Activated T-cell treated with anti-CD3 and anti-CD28 coated beads, Interleukin-2, amount 50 U/mL, for 24 hours (primary cell): ENCODE results near the gene COL25A1.
"Not testable (repeated sequence)": the region's sequence is repeated elsewhere in the genome, so short reads cannot be mapped to it uniquely, and the experiment has no call there.

ENCODE experiments used
- DNase-seq: peaks from one replicate; pipeline ENCODE4 v3.0.0-alpha.2; 2020
- H3K27ac Mint-ChIP-seq: 2 replicates; pipeline ENCODE4 v1.8.0; 2020; ENCODE audit warnings: mild to moderate bottlenecking, mixed read lengths
- H3K27me3 Mint-ChIP-seq: 2 replicates; pipeline ENCODE4 v1.8.0; 2020; ENCODE audit warnings: mixed read lengths
- H3K36me3 Mint-ChIP-seq: 2 replicates; pipeline ENCODE4 v1.8.0; 2020; ENCODE audit warnings: low read depth, mixed read lengths
- H3K4me1 Mint-ChIP-seq: 2 replicates; pipeline ENCODE4 v1.8.0; 2020; ENCODE audit warnings: low read depth, mixed read lengths
- H3K4me3 Mint-ChIP-seq: 2 replicates; pipeline ENCODE4 v1.8.0; 2020; ENCODE audit warnings: mild to moderate bottlenecking, moderate library complexity, mixed read lengths
- H3K9me3 Mint-ChIP-seq: 2 replicates; pipeline ENCODE4 v1.8.0; 2020; ENCODE audit warnings: mixed read lengths

COL25A1 gene

DNA sequence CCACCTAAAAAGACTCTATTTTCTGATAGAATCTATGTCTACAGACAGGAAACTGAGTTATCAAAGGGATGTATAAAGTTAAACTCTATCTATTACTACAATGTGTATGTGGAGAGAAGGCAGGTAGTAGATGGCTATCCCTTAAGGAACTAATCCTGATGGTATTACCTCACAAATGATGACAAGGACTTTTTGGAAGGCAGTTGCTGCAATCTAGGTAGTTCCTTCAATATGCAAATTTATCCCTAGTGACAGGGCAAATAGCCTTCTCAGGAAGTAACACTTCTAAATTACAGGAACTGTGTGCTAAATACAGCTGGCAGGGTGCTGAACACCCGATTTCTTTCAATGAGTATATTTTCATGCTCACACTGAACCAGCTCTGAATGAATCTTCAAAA is 177.4 kb downstream of the COL25A1 start:
- Mint-ChIP-seq H3K9me3 (no peaks in the 10 kb centered on the region), H3K4me1 (no peaks in the 10 kb centered on the region), H3K4me3 (no peak overlapping the region), H3K27me3 (peaks cover 4% of the 10 kb centered on the region), H3K27ac (no peak overlapping the region), H3K36me3 (no peaks in the 10 kb centered on the region)
- DNase-seq, result no peak

GRCh38 chr4:109123951-109124350 is 178.5 kb downstream of the COL25A1 start:
- no peaks in the 10 kb centered on the region for H3K4me1 Mint-ChIP-seq
- H3K36me3 Mint-ChIP-seq, result no peaks in the 10 kb centered on the region
- H3K9me3 Mint-ChIP-seq, result no peaks in the 10 kb centered on the region
- no peak for DNase-seq
- H3K27ac Mint-ChIP-seq, result no peak overlapping the region
- no peak overlapping the region for H3K4me3 Mint-ChIP-seq
- peaks cover 10% of the 10 kb centered on the region for H3K27me3 Mint-ChIP-seq

DNA sequence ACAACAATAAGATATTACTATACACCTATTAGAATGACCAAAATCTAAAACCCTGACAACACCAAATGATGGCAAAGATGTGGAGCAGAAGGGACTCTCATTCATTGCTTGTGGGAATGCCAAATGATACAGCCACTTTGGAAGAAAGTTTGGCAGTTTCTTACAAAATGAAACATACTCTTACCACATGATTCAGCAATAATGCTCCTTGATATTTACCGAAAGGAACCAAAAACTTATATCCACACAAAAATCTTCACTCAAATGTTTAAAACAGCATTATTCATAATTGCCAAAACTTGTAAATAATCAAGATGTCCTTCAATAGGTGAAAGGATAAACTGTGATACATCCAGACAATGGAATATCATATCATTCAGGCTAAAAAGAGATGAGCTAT is 180.9 kb downstream of the COL25A1 start:
- no peak for DNase-seq
- no peaks in the 10 kb centered on the region for H3K4me1 Mint-ChIP-seq
- H3K27me3 Mint-ChIP-seq, result peaks cover 16% of the 10 kb centered on the region
- no peaks in the 10 kb centered on the region for H3K36me3 Mint-ChIP-seq
- H3K9me3 Mint-ChIP-seq, result no peaks in the 10 kb centered on the region
- no peak overlapping the region for H3K27ac Mint-ChIP-seq
- H3K4me3 Mint-ChIP-seq, result no peak overlapping the region

DNA sequence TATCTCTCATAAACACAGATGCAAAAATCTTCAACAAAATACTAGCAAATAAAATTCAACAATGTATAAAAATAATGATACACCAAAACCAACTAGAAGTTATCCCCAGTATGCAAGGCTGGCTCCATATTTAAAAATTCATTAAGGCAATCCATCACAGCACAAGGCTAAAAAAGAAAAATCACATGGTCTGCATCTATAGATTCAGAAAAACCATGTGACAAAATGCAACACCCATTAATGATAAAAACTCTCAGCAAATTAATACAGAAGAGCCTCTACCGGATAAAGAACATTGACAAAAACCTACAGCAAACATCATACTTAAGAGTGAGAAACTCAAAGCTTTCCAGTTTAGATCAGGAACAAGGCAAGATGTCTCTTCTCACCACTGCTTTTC is 182.6 kb downstream of the COL25A1 start:
- no peaks in the 10 kb centered on the region for H3K9me3 Mint-ChIP-seq
- H3K27ac Mint-ChIP-seq, result no peak overlapping the region
- no peaks in the 10 kb centered on the region for H3K36me3 Mint-ChIP-seq
- H3K27me3 Mint-ChIP-seq, result peaks cover 24% of the 10 kb centered on the region
- DNase-seq, result no peak
- no peaks in the 10 kb centered on the region for H3K4me1 Mint-ChIP-seq
- no peak overlapping the region for H3K4me3 Mint-ChIP-seq

DNA sequence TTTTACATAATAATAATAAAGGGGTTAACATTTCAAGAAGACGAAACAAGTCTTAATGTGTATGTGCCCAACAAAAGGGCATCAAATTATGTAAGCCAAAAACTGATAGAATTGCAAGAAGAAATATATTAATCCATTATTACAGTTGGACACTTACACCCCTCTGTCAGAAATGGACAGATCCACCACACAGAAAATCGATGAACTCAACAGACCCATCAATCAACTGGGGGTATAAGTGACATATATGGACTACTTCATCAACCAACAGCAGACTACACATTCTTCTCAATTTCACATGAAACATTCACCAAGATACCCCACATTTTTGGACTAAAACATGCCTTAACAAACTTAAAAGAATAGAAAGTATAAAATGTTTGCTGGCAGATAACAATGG is 183.8 kb downstream of the COL25A1 start:
- DNase-seq, result no peak
- Mint-ChIP-seq H3K36me3 (no peaks in the 10 kb centered on the region), H3K4me1 (no peaks in the 10 kb centered on the region), H3K27me3 (peaks cover 33% of the 10 kb centered on the region), H3K4me3 (no peak overlapping the region), H3K27ac (no peak overlapping the region), H3K9me3 (no peaks in the 10 kb centered on the region)

DNA sequence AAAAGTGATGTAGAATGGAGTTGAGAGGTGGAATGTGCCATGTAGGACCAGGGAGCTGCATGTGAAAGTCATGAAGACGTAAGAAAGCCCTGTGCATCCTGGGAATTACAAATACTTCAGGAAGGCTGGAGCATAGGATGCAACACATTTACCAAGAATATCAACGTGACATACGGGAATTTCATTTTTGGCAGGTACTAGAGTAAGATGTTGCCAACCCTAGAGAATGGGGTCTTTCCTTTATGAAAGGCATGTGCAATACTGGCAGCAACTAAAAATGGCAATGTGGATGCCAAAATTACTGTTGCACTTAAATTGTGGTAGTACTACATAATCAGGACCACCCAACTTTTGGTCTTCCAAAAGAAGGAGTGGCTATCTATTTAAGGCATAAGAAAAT is 188.0 kb downstream of the COL25A1 start:
- Mint-ChIP-seq H3K27me3 (peaks cover 27% of the 10 kb centered on the region), H3K4me1 (no peaks in the 10 kb centered on the region), H3K9me3 (no peaks in the 10 kb centered on the region), H3K4me3 (no peak overlapping the region), H3K36me3 (no peaks in the 10 kb centered on the region), H3K27ac (no peak overlapping the region)
- no peak for DNase-seq

GRCh38 chr4:109113521-109113920 is 188.9 kb downstream of the COL25A1 start:
- Mint-ChIP-seq H3K4me3 (no peak overlapping the region), H3K9me3 (no peaks in the 10 kb centered on the region), H3K27ac (no peak overlapping the region), H3K36me3 (no peaks in the 10 kb centered on the region), H3K27me3 (peaks cover 26% of the 10 kb centered on the region), H3K4me1 (no peaks in the 10 kb centered on the region)
- DNase-seq, result no peak

- no peaks in the 10 kb centered on the region for H3K36me3 Mint-ChIP-seq
- no peaks in the 10 kb centered on the region for H3K4me1 Mint-ChIP-seq
- peaks cover 21% of the 10 kb centered on the region for H3K27me3 Mint-ChIP-seq
- DNase-seq, result no peak
- H3K4me3 Mint-ChIP-seq, result no peak overlapping the region
- H3K9me3 Mint-ChIP-seq, result no peaks in the 10 kb centered on the region
- no peak overlapping the region for H3K27ac Mint-ChIP-seq
Observed at GRCh38 chr4:109111031-109111430, 191.4 kb downstream of the COL25A1 start.

DNA sequence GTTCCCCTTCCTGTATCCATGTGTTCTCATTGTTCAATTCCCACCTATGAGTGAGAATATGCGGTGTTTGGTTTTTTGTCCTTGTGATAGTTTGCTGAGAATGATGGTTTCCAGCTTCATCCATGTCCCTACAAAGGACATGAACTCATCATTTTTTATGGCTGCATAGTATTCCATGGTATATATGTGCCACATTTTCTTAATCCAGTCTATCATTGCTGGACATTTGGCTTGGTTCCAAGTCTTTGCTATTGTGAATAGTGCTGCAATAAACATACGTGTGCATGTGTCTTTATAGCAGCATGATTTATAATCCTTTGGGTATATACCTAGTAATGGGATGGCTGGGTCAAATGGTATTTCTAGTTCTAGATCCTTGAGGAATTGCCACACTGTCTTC is 194.2 kb downstream of the COL25A1 start:
- H3K4me1 Mint-ChIP-seq, H3K27ac Mint-ChIP-seq, H3K9me3 Mint-ChIP-seq, H3K36me3 Mint-ChIP-seq, DNase-seq, H3K27me3 Mint-ChIP-seq, H3K4me3 Mint-ChIP-seq: not testable (repeated sequence)

GRCh38 chr4:109094056-109094455 is 208.4 kb downstream of the COL25A1 start:
- Mint-ChIP-seq H3K27me3 (no peaks in the 10 kb centered on the region), H3K27ac (no peak overlapping the region), H3K9me3 (no peaks in the 10 kb centered on the region), H3K36me3 (no peaks in the 10 kb centered on the region), H3K4me3 (no peak overlapping the region), H3K4me1 (no peaks in the 10 kb centered on the region)
- DNase-seq, result no peak

DNA sequence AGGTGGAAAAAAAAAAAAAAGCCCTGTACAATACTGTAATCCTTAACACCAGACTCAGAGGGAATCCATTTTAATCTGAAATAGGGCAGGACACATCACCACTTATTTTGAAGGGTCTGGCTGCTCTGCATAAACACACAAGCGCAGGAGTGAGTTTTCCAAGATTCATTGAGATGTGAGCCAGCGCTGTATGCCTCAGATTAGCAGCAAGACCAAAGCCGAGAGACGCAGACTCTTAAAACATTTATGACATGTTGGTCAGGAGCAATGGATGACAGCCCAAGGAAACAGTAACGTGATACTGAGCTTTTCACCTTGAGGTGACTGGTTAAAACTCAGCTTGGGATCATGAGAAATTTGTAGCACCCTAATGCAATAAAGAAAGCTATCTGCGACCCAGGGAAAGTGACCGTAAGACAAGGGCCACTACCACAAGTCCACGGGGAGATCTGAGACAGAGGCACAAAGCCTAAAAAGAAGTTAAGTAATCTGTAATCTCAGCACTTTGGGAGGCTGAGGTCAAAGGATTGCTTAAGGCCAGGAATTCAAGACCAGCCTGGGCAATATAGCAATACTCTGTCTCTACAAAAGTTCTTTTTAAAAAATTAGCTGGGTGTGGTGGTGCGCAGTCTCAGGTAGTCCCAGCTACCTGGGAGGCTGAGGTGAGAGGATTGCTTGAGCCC is 210.6 kb downstream of the COL25A1 start:
- DNase-seq, result no peak
- Mint-ChIP-seq H3K4me3 (no peak overlapping the region), H3K27ac (no peak overlapping the region), H3K27me3 (no peaks in the 10 kb centered on the region), H3K4me1 (no peaks in the 10 kb centered on the region), H3K9me3 (no peaks in the 10 kb centered on the region), H3K36me3 (no peaks in the 10 kb centered on the region)

DNA sequence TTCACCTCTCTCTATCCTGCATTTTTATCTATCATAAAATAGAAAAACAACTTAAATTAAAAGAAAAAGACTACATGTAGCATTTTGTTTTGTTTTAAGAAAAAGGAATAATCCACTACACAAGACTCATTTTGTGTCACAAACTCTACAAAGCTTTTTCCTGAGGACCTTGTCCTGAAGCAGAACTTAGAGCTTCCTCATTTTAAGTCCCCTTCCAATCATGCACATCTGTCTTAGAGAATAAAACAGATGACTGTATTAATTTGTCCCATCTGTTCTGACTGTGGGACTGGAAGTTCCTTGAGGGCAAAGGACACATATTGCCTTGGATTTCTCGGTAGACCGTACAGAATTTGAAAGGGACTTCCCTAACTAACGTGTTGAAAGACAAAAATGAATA is 218.5 kb downstream of the COL25A1 start:
- Mint-ChIP-seq H3K4me3 (no peak overlapping the region), H3K27ac (no peak overlapping the region), H3K9me3 (no peaks in the 10 kb centered on the region), H3K27me3 (peaks cover 6% of the 10 kb centered on the region), H3K4me1 (peaks cover 5% of the 10 kb centered on the region), H3K36me3 (no peaks in the 10 kb centered on the region)
- DNase-seq, result no peak

- Mint-ChIP-seq H3K36me3 (no peaks in the 10 kb centered on the region), H3K27me3 (peaks cover 4% of the 10 kb centered on the region), H3K27ac (no peak overlapping the region), H3K4me3 (no peak overlapping the region), H3K9me3 (no peaks in the 10 kb centered on the region), H3K4me1 (peaks cover 8% of the 10 kb centered on the region)
- DNase-seq, result no peak
Observed at GRCh38 chr4:109079731-109080130, 222.7 kb downstream of the COL25A1 start.

DNA sequence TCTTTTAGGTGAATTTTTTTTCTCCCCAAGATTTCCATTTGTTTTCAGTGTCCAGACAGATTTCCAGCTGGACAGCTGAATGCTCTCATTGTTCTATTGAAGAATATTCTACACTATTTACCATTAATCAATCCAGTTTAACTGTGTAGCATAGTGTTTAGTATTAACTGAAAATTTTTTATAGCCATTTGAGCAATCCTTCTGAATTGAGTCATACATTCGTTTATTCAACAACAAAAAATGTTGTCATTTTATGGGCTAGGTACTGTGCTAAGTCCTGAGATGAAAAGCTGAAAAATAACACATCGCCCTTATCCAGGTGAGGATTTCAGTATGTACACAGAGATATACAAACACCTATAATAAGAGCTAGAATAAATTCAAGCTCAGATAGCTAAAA is 223.3 kb downstream of the COL25A1 start:
- no peak for DNase-seq
- Mint-ChIP-seq H3K36me3 (no peaks in the 10 kb centered on the region), H3K27ac (no peak overlapping the region), H3K27me3 (peaks cover 4% of the 10 kb centered on the region), H3K9me3 (no peaks in the 10 kb centered on the region), H3K4me1 (peaks cover 8% of the 10 kb centered on the region), H3K4me3 (no peak overlapping the region)

DNA sequence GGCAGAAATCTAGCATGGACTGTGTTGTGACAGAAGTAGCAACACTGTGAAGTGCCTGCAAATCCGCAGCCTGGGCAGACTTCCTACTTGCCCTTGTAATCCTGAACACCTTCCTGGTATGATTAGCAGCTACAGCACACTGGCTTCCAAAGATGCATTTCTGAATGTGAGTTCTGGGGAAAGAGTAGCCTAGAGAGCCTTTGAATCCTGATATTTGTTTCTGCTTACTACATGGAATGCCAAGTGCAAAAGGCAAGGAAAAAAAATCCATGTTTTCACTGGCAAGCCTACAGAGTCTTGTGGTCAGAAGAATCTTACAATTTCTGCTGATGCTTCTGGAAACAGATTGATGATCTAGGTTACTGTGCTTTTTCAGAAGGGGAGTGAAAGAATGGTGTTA is 223.7 kb downstream of the COL25A1 start:
- peaks cover 8% of the 10 kb centered on the region for H3K4me1 Mint-ChIP-seq
- no peak overlapping the region for H3K4me3 Mint-ChIP-seq
- DNase-seq, result no peak
- no peak overlapping the region for H3K27ac Mint-ChIP-seq
- H3K36me3 Mint-ChIP-seq, result no peaks in the 10 kb centered on the region
- peaks cover 4% of the 10 kb centered on the region for H3K27me3 Mint-ChIP-seq
- no peaks in the 10 kb centered on the region for H3K9me3 Mint-ChIP-seq

GRCh38 chr4:109077505-109077904 is 225.0 kb downstream of the COL25A1 start:
- Mint-ChIP-seq H3K27me3 (peaks cover 9% of the 10 kb centered on the region), H3K27ac (no peak overlapping the region), H3K4me1 (peaks cover 8% of the 10 kb centered on the region), H3K36me3 (no peaks in the 10 kb centered on the region), H3K9me3 (no peaks in the 10 kb centered on the region), H3K4me3 (no peak overlapping the region)
- no peak for DNase-seq
